GM23338 (cell line): ENCODE measurements around the gene UBA3. TPM values are rescaled to one million over a fixed set of nuclear protein-coding genes. Genes with fewer than 3 reads are reported as not detected.
A peak's percentile ranks its signal among the peaks of the same experiment; 100 is the strongest.

Experiments used
- ATAC-seq: fragments of 200-7000 bp; cut with Tn5 transposase; 3 replicates; pipeline ENCODE4 v1.9.1; 2020
- DNase-seq: peaks from one replicate; pipeline ENCODE4 v3.0.0-alpha.2; 2015; ENCODE audit warnings: low spot score
- H2AFZ ChIP-seq: fragments of 200-600 bp; sonication (generic); 2 replicates; pipeline ENCODE4 v1.8.0; 2016; ENCODE audit warnings: antibody characterized with exemption, mild to moderate bottlenecking, moderate library complexity
- H3F3A ChIP-seq: fragments of 200-600 bp; sonication (generic); replicated peaks from 2 replicates; pipeline ENCODE4 v1.8.0; 2017; ENCODE audit warnings: antibody characterized with exemption, mixed run types, low read depth
- H3K27ac ChIP-seq: fragments of 200-600 bp; sonication (generic); 2 replicates; pipeline ENCODE4 v1.6.1; 2016; ENCODE audit warnings: low read depth
- H3K27me3 ChIP-seq: fragments of 200-600 bp; sonication (generic); 2 replicates; pipeline ENCODE4 v1.8.0; 2016; ENCODE audit warnings: mild to moderate bottlenecking, mixed run types, moderate library complexity; ENCODE audit not compliant: insufficient read depth
- H3K36me3 ChIP-seq: fragments of 200-600 bp; sonication (generic); 2 replicates; pipeline ENCODE4 v1.8.0; 2016; ENCODE audit warnings: mild to moderate bottlenecking; ENCODE audit not compliant: insufficient read depth
- H3K4me1 ChIP-seq: fragments of 200-600 bp; sonication (generic); 2 replicates; pipeline ENCODE4 v1.8.0; 2016; ENCODE audit warnings: mild to moderate bottlenecking, moderate library complexity; ENCODE audit not compliant: insufficient read depth
- H3K4me2 ChIP-seq: fragments of 200-600 bp; sonication (generic); 2 replicates; pipeline ENCODE4 v1.7.1; 2017; ENCODE audit warnings: mixed run types
- H3K4me3 ChIP-seq: fragments of 200-600 bp; sonication (generic); 2 replicates; pipeline ENCODE4 v1.6.1; 2016; ENCODE audit warnings: mixed run types
- H3K79me2 ChIP-seq: fragments of 200-600 bp; sonication (generic); replicated peaks from 2 replicates; pipeline ENCODE4 v1.8.0; 2017; ENCODE audit warnings: mild to moderate bottlenecking; ENCODE audit not compliant: insufficient read depth
- H3K9me2 ChIP-seq: fragments of 200-600 bp; sonication (generic); 2 replicates; pipeline ENCODE4 v1.8.0; 2017; ENCODE audit not compliant: insufficient read depth
- H4K20me1 ChIP-seq: fragments of 200-600 bp; sonication (generic); replicated peaks from 2 replicates; pipeline ENCODE4 v1.8.0; 2017; ENCODE audit warnings: mild to moderate bottlenecking; ENCODE audit not compliant: insufficient read depth
- H3K27ac Mint-ChIP-seq: 2 replicates; pipeline ENCODE4 v1.8.0; 2020; ENCODE audit warnings: inconsistent platforms, mild to moderate bottlenecking, moderate library complexity, mixed read lengths
- H3K27me3 Mint-ChIP-seq: 3 replicates; pipeline ENCODE4 v1.8.0; 2022; ENCODE audit warnings: low read depth, mild to moderate bottlenecking, moderate library complexity, mixed read lengths, inconsistent platforms; ENCODE audit not compliant: insufficient read depth, poor library complexity
- H3K36me3 Mint-ChIP-seq: 3 replicates; pipeline ENCODE4 v1.8.0; 2021; ENCODE audit warnings: low read depth, mild to moderate bottlenecking, inconsistent platforms, moderate library complexity, mixed read lengths
- H3K4me1 Mint-ChIP-seq: 3 replicates; pipeline ENCODE4 v1.8.0; 2020; ENCODE audit warnings: mild to moderate bottlenecking, inconsistent platforms, mixed read lengths
- H3K4me3 Mint-ChIP-seq: 3 replicates; pipeline ENCODE4 v1.8.0; 2021; ENCODE audit warnings: moderate library complexity, mild to moderate bottlenecking, inconsistent platforms, mixed read lengths
- H3K9me3 Mint-ChIP-seq: 3 replicates; pipeline ENCODE4 v1.8.0; 2020; ENCODE audit warnings: moderate library complexity, mild to moderate bottlenecking, inconsistent platforms, mixed read lengths
- CREB1 ChIP-seq: fragments of 250-450 bp; sonication (Bioruptor Pico); IDR thresholded peaks from 2 replicates; pipeline ENCODE4 v1.5.0; 2020; ENCODE audit warnings: low read depth, mild to moderate bottlenecking, moderate library complexity
- CTCF ChIP-seq, 2 experiments: fragments of 200-600 bp in 1 of 2; sonication (generic) in 1 of 2; conservative IDR thresholded peaks; 2 replicates each; pipeline versions ENCODE4 v1.5.1 to v1.6.1; 2016 to 2017; ENCODE audit warnings: antibody characterized with exemption in 2 of 2, low read depth in 2 of 2, mild to moderate bottlenecking in 2 of 2, moderate library complexity in 1 of 2
- EZH2 ChIP-seq: fragments of 200-600 bp; sonication (generic); IDR thresholded peaks from one replicate; pipeline ENCODE4 v1.8.0; 2017; ENCODE audit warnings: antibody characterized with exemption, mild to moderate bottlenecking, low read depth; ENCODE audit not compliant: unreplicated experiment
- EZH2phosphoT487 ChIP-seq: fragments of 200-600 bp; sonication (generic); IDR thresholded peaks from one replicate; pipeline ENCODE4 v1.8.1; 2018; ENCODE audit warnings: antibody characterized with exemption; ENCODE audit not compliant: unreplicated experiment
- JUNB ChIP-seq: IDR thresholded peaks from one replicate; pipeline ENCODE4 v1.6.1; 2016; ENCODE audit warnings: antibody characterized with exemption; ENCODE audit not compliant: unreplicated experiment
- NANOG ChIP-seq: IDR thresholded peaks from 2 replicates; pipeline ENCODE4 v1.6.1; 2016; ENCODE audit warnings: antibody characterized with exemption, borderline replicate concordance
- POLR2AphosphoS5 ChIP-seq: IDR thresholded peaks from 2 replicates; pipeline ENCODE4 v1.6.1; 2016; ENCODE audit warnings: antibody characterized with exemption, low read depth
- REST ChIP-seq: IDR thresholded peaks from one replicate; pipeline ENCODE4 v1.6.1; 2018; ENCODE audit warnings: antibody characterized with exemption; ENCODE audit not compliant: unreplicated experiment
- STAT1 ChIP-seq: IDR thresholded peaks from one replicate; pipeline ENCODE4 v1.6.1; 2016; ENCODE audit warnings: antibody characterized with exemption; ENCODE audit not compliant: unreplicated experiment
- ZNF114 ChIP-seq: fragments of 250-450 bp; sonication (Bioruptor Pico); IDR thresholded peaks from 2 replicates; pipeline ENCODE4 v1.5.0; 2020; ENCODE audit warnings: mild to moderate bottlenecking, moderate library complexity
- ZNF331 ChIP-seq: fragments of 250-450 bp; sonication (Bioruptor Pico); IDR thresholded peaks from 2 replicates; pipeline ENCODE4 v1.5.0; 2020; ENCODE audit warnings: low read depth, mild to moderate bottlenecking, moderate library complexity
- ZNF462 ChIP-seq: fragments of 250-450 bp; sonication (Bioruptor Pico); IDR thresholded peaks from 2 replicates; pipeline ENCODE4 v1.5.0; 2020; ENCODE audit warnings: mild to moderate bottlenecking, moderate library complexity
- polyA plus RNA-seq: library from polyadenylated mRNA; unstranded; fragments of >200 nt; fragmentation: Nextera tagmentation; extraction: Ambion mirVana; gene quantifications from 2 replicates; pipeline ENCODE4 v1.2.1, GENCODE V29; 2016
- total RNA-seq: library from RNA; depleted of rRNA; stranded (reverse); fragments of >200 nt; shearing (Covaris generic); gene quantifications from 2 replicates; pipeline ENCODE4 v1.2.3, GENCODE V29; 2014
- TF ChIP-seq, protein P1 (sequence below): IDR thresholded peaks from 2 replicates; pipeline ENCODE4 v1.6.1; 2016; ENCODE audit warnings: antibody characterized with exemption

UBA3 gene
- total and polyA plus RNA-seq, 2 experiments from 2014 or later = 53.2 to 85.3 TPM

DNA sequence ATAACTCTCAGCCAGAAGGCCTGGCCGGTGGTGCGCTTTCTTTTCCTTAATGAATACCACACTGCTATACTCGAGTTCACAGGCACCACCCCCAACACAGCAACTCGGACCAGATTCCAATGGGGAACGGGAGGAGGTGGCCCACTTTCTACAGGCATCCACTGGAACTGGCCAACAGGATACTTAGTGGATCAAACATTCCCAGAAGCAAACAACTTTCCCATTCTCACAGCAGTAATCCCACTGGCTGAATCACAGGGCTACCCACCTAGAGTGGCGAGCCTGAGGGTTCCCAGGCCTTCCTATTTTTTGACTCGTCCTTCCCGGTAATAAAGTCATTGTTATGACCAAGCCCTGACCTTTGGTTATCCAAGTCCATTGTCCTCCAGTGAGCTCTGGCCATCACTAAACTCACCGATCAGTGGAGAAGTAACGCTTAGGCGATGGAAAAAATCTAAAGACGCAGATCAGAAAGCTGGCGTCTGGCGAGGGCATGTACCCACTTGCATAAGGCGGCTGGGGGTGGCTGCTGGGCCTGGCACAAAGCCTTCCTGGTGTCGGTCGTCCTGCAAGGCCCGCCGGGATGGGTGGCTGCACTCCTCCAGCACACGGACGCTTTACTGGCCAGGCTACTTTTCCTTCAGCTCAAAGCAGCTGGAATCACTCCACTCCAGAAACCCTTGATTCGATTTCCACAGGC is 67.9 kb downstream of the UBA3 start:
- no peak overlapping the region for H2AFZ ChIP-seq
- peak overlapping the region; percentile 56 for H3K4me3 ChIP-seq
- peak overlapping the region; percentile 69 for H3K4me2 ChIP-seq
- Mint-ChIP-seq H3K27ac (peak overlapping the region; percentile 77), H3K36me3 (peaks cover 19% of the 10 kb centered on the region), H3K4me1 (peaks cover 65% of the 10 kb centered on the region), H3K4me3 (peak overlapping the region; percentile 80), H3K9me3 (no peaks in the 10 kb centered on the region), H3K27me3 (peaks cover 15% of the 10 kb centered on the region)
- no peaks in the 10 kb centered on the region for H3F3A ChIP-seq
- H3K27ac ChIP-seq = no peak overlapping the region
- ATAC-seq (peak; percentile 11), DNase-seq (peak; percentile 67)
- no peaks in the 10 kb centered on the region for H3K9me2 ChIP-seq
- H3K79me2 ChIP-seq = no peaks in the 10 kb centered on the region
- no peak for TF ChIP-seq CREB1
- no peak for TF ChIP-seq EZH2phosphoT487
- no peak for TF ChIP-seq CTCF (conservative IDR thresholded peaks at IDR 0.05; ENCODE audit: low read depth in 2 of 2)
- TF ChIP-seq EZH2 = no peak
- TF ChIP-seq JUNB = no peak
- TF ChIP-seq, protein P1, sequence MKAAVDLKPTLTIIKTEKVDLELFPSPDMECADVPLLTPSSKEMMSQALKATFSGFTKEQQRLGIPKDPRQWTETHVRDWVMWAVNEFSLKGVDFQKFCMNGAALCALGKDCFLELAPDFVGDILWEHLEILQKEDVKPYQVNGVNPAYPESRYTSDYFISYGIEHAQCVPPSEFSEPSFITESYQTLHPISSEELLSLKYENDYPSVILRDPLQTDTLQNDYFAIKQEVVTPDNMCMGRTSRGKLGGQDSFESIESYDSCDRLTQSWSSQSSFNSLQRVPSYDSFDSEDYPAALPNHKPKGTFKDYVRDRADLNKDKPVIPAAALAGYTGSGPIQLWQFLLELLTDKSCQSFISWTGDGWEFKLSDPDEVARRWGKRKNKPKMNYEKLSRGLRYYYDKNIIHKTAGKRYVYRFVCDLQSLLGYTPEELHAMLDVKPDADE = no peak
- TF ChIP-seq STAT1 = no peak
- TF ChIP-seq ZNF462 = no peak
- no peak for TF ChIP-seq ZNF114 (CRISPR knock-in tag)
- TF ChIP-seq NANOG = no peak
- no peak for TF ChIP-seq POLR2AphosphoS5
- TF ChIP-seq ZNF331 (CRISPR knock-in tag) = no peak
- TF ChIP-seq REST = no peak
- no peaks in the 10 kb centered on the region for H3K36me3 ChIP-seq
- peaks cover 5% of the 10 kb centered on the region; the same call in 1 of the 2 replicates for H3K27me3 ChIP-seq
- H4K20me1 ChIP-seq = no peaks in the 10 kb centered on the region
- peaks cover 50% of the 10 kb centered on the region for H3K4me1 ChIP-seq
